OCI-M2 (cell line): Measurements from ENCODE around the gene LSR.

Source experiments
- DNase-seq: peaks from one replicate; lab custom pipeline; 2025; ENCODE audit not compliant: unreplicated experiment; lab: John Stamatoyannopoulos, UW

LSR gene

DNA sequence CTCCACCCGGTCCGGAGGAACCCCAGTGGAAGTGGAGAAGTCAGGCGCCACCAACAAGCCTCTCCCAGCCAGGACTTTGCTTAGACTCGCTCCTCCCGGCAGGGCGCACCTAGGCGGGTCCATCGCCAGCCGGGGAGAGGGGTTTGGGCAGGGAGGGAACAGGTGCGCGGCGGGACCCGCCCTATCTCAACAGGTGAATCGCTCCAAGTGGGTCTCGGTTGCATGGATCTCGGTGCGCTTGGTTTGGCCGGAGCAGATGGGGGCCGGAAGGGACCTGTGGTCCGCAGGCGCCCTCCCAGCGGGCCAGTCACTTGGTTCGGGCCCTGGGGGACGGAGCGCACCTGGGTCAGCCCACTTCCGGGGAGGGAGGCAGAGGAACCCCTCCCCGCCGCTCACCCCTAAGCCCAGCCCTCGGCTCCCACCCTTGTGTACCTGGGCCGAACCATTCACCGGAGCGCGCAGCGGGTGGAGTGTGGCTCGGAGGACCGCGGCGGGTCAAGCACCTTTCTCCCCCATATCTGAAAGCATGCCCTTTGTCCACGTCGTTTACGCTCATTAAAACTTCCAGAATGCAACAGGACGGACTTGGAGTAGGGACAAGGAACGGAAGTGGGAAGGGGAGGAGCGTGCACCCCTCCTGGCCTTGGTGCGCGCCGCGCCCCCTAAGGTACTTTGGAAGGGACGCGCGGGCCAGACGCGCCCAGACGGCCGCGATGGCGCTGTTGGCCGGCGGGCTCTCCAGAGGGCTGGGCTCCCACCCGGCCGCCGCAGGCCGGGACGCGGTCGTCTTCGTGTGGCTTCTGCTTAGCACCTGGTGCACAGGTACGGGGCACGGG is at the start of gene LSR:
LSR (plus strand) TSS at position 693 of the 836 bp plus-strand sequence; CDS start at position 714, 21 bp downstream.
- no peak for DNase-seq

- no peak for DNase-seq
Measured at GRCh38 chr19:35199481-35199880, 49.3 kb upstream of the LSR start.

DNA sequence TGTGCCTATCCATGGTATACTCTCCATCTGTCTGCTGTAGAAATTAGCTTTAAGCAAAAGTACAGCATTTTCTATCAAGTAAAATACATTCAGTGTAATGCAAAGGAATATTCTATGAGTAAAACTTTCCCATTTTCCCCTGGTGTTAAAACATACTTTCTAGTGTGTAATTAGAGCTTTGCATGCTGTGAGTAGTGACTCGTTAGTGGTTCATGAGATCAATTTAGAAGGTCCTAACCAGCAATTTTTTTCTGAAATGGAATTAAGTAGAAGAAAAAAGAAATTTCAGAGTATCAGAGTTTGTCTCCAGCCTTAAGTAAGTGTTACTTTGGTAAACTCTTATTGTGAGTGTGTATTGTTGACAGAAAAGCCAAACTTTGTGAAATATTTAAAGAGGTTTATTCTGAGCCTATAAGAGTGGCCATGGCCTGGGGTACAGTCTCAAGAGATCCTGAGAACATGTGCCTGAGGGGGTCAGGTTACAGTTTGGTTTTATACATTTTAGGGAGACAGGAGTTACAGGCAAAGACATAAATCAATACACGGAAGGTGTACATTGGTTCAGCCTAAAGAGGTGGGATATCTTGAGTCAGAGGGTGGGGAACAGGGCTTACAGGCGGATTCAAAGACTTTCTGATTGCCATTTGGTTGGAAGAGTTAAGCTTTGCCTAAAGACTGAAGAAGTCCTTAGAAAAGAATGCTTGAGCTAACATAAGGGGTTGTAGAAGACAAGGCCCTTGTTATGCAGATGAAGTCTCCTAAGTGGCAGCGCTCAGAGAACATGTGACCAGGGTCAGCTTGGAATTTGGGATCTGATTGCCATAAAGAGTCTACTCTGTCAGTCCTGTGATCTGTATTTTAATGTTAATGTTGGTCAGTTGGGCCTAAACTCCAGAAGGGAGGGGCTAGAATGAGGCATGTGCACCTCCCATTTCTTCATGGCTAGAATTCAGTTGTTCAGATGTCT is 45.8 kb upstream of the LSR start:
- no peak for DNase-seq

DNA sequence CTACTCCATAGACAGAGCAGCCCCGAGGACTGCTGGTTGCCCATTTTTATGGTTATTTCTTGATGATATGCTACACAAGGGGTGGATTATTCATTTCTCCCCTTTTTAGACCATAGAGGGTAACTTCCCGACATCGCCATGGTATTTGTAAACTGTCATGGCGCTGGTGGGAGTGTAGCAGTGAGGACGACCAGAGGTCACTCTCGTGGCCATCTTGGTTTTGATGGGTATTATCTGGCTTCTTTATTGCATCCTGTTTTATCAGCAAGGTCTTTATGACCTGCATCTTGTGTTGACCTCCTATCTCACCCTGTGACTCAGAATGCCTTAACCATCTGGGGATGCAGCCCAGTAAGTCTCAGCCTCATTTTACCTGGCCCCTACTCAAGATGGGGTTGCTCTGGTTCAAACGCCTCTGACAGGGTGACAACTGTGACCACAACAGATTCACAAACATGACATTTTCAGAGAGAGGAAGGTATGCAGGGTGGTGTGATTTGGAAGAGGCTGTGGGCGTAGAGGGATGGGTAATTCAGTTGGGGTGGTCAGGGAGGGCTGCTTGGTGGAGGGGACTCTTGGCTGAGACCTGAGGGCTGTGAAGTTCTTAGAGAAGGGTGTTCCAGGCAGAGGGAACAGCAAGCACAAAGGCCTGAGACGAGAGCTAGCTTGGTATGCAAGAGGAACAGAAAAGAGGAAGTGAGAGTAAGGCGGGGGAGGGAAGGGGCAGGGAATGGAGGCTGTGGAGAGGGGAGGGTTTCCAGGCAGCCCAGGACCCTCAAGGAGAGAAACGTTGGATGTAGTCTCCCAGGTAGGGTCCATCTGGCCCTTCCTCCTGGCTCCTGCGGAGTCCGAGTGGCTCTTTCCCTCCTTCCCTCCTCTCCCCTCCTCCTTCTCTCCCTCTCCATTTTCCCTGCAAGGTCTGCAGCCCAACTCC is 43.7 kb upstream of the LSR start:
- DNase-seq = peak; percentile 80

- no peak for DNase-seq
Measured at GRCh38 chr19:35205733-35206323, 43.0 kb upstream of the LSR start.

DNA sequence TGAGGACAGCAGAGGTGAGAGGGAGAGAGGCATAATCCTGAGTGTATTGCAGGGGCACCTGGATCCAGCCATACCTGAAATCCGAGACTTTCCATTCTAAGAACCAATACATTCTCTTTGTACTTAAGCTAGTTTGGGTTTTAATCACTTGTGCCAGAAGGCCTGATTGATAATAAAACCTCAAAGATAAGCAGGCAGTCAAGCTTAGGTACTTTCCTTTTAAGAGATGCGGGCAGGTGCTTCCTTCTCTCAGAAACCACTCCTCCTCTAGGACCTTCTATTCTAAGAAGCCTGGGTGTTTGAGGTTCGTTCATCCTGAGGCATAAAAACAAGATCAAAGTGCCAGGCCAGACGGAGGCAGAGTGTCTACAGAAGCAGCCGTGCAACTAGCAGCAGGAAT is 42.4 kb upstream of the LSR start:
- no peak for DNase-seq

DNA sequence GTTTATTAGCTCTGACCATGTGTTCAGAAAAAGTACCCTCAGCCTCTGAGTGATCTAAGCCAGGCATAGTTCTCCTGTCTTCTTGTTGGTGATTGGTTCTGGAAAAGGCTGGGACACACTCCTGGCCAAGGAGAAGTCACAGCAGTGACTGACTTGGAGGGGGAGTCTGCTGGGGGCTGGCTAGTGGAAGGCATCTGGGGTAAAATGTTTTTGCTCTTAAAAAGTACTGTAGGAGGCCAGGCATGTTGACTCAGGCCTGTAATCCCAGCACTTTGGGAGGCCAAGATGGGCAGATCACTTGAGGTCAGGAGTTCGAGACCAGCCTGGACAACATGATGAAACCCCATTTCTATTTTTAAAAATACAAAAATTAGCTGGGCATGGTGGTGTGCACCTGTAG is 41.9 kb upstream of the LSR start:
- no peak for DNase-seq

DNA sequence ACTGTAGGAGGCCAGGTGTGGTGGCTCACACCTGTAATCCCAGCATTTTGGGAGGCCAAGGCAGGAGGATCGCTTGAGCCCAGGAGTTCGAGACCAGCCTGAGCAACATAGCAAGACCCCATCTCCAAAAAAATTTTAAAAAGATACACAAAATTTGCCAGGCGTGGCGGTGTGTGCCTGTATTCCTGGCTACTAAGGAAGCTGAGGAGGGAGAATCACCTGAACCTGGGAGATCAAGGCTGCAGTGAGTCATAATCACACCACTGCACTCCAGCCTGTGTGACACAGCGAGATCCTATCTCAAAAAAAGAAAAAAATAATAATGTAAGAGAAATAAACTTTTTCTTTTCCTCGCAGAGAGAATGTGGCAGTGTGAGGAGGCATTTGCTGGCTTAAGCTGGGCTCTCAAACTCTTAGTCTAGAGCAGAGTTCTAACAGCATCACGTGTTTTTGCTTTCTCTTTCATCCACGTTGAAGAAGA is 41.4 kb upstream of the LSR start:
- DNase-seq = no peak

DNA sequence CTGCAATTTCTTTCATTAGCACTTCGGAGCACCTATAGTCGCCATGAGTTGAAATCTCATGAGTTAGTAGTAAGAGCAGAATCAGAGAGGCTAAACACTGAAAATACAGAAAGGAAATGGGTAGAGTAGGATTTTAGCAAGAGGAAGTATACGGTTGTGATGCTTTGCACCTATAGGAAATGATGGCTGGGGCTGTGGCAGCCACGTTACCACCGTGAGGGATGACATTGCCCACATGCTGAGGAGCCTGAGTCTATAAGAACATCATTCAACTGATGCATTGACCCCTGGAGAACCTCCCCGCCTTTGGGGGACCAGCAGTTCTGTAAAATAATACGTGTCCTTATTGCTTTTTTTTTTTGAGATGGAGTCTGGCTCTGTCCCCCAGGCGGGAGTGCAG is 40.7 kb upstream of the LSR start:
- DNase-seq = no peak

GRCh38 chr19:35209646-35210045 is 39.2 kb upstream of the LSR start:
- DNase-seq = no peak

DNA sequence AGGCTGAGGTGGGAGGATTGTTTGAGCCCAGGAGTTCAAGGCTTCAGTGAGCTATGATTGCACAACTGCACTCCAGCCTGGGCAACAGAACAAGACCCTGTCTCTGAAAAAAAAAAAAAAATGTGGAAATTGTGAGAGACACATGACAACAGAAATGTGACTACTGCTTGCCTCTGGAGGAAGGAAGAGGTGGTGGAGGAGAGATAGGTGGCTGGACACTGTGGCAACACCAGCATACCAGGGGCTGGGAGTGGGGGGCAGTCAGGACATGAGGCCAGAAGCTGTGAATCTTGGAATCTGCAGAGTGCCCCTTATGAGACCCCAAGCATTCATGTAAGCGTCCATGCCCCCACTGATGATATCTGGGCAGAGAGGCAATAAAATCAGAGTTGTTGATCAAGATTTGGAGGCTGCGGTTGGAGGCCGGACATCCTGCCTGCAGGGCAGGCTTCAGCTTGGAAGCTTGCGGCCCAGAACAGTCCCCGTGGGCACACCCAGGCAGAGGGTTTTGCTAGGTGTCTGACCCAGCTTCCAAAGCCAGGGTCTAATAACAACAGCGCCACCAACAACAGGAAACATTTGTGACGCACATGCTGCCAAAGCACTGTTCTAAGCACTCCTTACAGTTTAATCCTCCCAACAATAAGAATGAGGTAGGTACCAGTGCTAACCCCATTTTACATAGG is 37.1 kb upstream of the LSR start:
- DNase-seq = no peak

DNA sequence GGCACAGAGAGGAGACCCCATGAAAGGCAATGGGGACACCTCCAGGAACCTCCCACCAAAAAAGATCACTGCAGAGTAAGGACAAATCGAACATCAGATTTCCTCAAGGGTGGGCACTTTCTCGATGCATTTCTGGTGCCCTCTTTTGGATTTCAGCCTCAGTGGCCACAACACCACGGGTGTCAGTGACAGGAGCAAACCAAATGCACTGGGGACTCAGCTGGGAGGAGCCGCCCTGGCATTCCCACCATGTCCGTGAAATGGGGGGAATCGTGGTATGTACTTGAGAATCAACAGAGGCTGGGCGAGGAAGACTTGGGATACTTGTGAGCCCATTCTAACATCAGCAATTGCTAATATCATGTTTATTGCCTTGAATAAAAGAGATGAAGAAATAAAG is 36.6 kb upstream of the LSR start:
- DNase-seq = no peak

DNA sequence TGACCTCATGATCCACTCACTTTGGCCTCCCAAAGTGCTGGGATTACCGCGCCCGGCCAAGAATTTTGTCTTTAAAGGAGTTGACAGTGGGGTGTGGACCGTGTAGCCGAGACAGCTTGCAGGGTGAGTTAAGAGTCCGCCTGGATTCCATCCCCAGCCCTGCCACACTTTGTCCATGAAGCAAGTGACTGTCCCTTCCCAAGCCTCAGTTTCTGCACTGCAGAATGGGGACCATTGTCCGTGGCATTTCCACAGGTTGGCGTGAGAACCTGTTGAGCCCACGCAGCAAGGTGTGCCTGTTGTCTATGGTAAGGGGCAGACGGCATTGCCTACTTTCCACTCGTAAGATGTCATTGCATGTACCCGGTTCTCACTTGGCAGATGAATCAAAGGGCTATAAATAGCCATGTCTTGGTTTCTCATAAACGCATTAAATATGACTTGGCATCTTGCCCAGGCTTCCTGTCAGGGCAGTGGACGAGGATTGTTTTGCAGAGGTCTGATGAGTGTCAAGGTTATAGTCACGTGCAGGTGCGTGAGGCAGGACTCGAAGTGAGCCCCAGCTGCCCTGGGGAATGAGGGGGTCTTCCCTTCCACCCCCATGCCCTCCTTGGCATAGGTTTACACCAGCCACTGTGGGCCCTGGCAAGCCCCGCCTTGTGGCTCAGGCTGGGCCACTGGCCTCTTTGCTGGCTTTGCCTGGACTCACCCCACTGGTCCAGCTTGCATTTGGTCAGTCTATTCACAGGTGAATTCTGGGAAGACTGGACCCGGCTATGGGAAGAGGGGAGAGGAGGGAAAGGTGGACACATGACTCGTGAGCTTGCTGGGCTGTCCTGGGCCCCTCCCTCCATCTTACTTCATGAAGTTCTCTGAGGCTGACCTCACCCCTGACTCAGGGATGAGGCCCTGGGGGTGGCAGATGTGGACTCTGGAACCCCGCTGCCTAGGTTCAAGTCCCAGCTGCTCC is 34.9 kb upstream of the LSR start:
- no peak for DNase-seq

DNA sequence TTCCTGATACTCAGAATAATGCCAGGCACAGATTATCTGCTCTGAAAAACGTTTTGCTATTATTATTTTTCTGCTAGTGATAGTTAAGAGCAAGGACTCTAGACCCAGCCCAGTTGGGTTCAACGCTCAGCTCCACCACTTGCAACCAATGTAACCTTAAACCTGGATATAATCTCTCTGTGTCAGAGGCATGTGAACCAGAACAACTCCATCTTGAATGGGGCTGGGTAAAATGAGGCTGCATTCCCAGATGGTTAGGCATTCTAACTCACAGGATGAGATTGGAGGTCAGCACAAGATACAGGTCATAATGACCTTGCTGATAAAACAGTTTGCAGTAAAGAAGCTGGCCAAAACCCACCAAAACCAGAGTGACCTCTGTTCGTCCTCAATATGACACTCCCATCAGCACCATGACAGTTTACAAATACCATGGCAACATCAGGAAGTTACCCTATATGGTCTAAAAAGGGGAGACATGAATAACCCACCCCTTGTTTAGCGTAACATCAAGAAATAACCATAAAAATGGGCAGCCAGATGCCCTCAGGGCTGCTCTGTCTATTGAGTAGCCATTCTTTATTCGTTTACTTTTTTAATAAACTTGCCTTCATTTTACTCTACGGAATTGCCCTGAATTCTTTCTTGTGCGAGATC is 33.9 kb upstream of the LSR start:
- DNase-seq = no peak

GRCh38 chr19:35216016-35216832 is 32.6 kb upstream of the LSR start:
- DNase-seq = no peak

- DNase-seq = no peak
Measured at GRCh38 chr19:35216833-35217648, 31.8 kb upstream of the LSR start.

- DNase-seq = no peak
Measured at GRCh38 chr19:35217649-35217990, 31.2 kb upstream of the LSR start.
